Left lung (tissue), 10 donors: ENCODE data around the gene ERC2. TPM values are rescaled to one million over a fixed set of nuclear protein-coding genes. Genes with fewer than 3 reads are reported as not detected.

Experiments used
- ATAC-seq: fragments of 200-7000 bp; cut with Tn5 transposase; one replicate; pipeline ENCODE4 v1.9.1; 2020; ENCODE audit warnings: moderate library complexity
- DNase-seq, 4 donors: peaks; one replicate each; pipeline ENCODE4 v3.0.0-alpha.2; 2013 to 2020
- H3K27ac ChIP-seq, 2 donors: fragments of 200-600 bp; sonication (generic) in 1 of 2; one replicate each; pipeline versions ENCODE4 v1.5.0 to v1.8.0; 2020 to 2021
- H3K27me3 ChIP-seq, 2 donors: fragments of 200-600 bp; sonication (generic) in 1 of 2; one replicate each; pipeline versions ENCODE4 v1.5.0 to v1.8.0; 2020 to 2021
- H3K36me3 ChIP-seq, 2 donors: fragments of 200-600 bp; sonication (generic) in 1 of 2; one replicate each; pipeline versions ENCODE4 v1.5.0 to v1.8.0; 2020 to 2021
- H3K4me1 ChIP-seq, 2 donors: fragments of 200-600 bp; one replicate each; pipeline ENCODE4 v1.8.0; 2021
- H3K4me3 ChIP-seq, 2 donors: fragments of 200-600 bp; sonication (generic) in 1 of 2; one replicate each; pipeline versions ENCODE4 v1.5.0 to v1.8.0; 2020 to 2021; ENCODE audit warnings: mild to moderate bottlenecking in 1 of 2
- H3K9me3 ChIP-seq, 2 donors: fragments of 200-600 bp; sonication (generic) in 1 of 2; one replicate each; pipeline versions ENCODE4 v1.5.0 to v1.8.0; 2020 to 2021
- intact Hi-C, 2 donors: fragments of 100-400 bp; cut with DNase I; formaldehyde crosslinking; loops; one replicate each; pipeline versions ENCODE4 v1.11.2 to v1.14.2; 2022
- polyA plus RNA-seq, 6 donors: library from polyadenylated mRNA; unstranded; fragments of 120-200 nt; gene quantifications; one replicate each; pipeline ENCODE4 v1.2.1, GENCODE V29; 2013; ENCODE audit not compliant: insufficient read length in 6 of 6
- total RNA-seq, 2 donors: library from RNA; stranded (reverse); fragmentation: NEBNext Ultra II Directional; extraction: Animal tissue kit (Norgen Biotek cat#: 25700); gene quantifications; one replicate each; pipeline ENCODE4 v1.2.1, GENCODE V29; 2021
- TF ChIP-seq, protein P1 (sequence below), 2 donors: fragments of 200-600 bp; sonication (generic) in 1 of 2; IDR thresholded peaks; one replicate each; pipeline versions ENCODE4 v1.5.0 to v1.8.0; 2021; ENCODE audit warnings: antibody characterized with exemption in 2 of 2
- donor health status: DM: no; HTN: yes; CAD: no.
- donor health status: DM: no; HTN: no; CAD: no.

Gene ERC2
- total and polyA plus RNA-seq, 8 donors, result 1.6 to 3.3 (median 2.1) TPM

DNA sequence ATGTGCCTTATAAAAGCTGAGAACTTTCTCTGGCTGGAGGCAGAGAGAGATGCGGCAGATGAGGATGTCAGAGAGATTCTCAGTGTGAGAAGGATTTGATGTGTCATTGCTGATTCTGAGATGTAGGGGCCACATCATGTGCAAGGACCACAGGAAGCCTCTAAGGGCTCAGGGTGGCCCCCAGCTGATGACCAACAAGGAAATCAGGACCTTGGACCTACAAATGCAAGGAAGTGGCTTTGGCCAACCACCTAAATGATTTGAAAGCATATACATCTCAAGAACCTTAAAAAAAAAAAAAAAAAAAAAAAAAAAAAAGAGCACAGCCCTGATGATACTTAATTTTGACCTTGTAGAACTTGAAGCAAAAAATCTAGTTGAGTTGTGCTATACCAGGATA is 282.4 kb downstream of the ERC2 start:
- intact Hi-C loops, result no loop called here
- Histone ChIP-seq H3K9me3 (no peaks in the 10 kb centered on the region), H3K4me1 (no peaks in the 10 kb centered on the region), H3K4me3 (no peak overlapping the region), H3K27ac (no peak overlapping the region), H3K36me3 (no peaks in the 10 kb centered on the region), H3K27me3 (no peaks in the 10 kb centered on the region)
- ATAC-seq, result no peak
- TF ChIP-seq, protein P1, sequence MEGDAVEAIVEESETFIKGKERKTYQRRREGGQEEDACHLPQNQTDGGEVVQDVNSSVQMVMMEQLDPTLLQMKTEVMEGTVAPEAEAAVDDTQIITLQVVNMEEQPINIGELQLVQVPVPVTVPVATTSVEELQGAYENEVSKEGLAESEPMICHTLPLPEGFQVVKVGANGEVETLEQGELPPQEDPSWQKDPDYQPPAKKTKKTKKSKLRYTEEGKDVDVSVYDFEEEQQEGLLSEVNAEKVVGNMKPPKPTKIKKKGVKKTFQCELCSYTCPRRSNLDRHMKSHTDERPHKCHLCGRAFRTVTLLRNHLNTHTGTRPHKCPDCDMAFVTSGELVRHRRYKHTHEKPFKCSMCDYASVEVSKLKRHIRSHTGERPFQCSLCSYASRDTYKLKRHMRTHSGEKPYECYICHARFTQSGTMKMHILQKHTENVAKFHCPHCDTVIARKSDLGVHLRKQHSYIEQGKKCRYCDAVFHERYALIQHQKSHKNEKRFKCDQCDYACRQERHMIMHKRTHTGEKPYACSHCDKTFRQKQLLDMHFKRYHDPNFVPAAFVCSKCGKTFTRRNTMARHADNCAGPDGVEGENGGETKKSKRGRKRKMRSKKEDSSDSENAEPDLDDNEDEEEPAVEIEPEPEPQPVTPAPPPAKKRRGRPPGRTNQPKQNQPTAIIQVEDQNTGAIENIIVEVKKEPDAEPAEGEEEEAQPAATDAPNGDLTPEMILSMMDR (IDR thresholded peaks at IDR 0.05), result no peak
- DNase-seq, result no peak

DNA sequence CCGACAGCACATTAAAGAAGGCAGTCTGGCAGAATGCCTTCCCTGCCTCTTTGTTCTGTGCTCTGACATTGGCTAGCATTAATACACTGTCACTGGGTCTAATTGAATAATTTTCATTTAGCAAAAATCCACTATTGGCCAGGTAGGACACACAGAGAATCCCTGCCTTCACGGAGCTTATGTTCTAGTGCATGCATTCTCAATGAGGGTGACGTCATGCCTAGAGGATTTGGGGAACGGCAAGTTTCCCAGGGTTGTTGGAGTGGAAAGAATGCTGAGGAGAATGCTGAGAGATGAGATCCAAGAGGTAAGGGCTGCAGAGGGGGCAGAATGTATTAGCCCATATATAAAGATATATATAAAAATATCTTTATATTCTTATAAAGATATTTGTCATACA is 284.7 kb downstream of the ERC2 start:
- no peak overlapping the region for H3K4me3 ChIP-seq
- no peaks in the 10 kb centered on the region for H3K4me1 ChIP-seq
- no peaks in the 10 kb centered on the region for H3K9me3 ChIP-seq
- TF ChIP-seq, protein P1 (IDR thresholded peaks at IDR 0.05), result no peak
- no peak for DNase-seq
- no peak for ATAC-seq
- H3K27ac ChIP-seq, result no peak overlapping the region
- H3K27me3 ChIP-seq, result no peaks in the 10 kb centered on the region
- H3K36me3 ChIP-seq, result no peaks in the 10 kb centered on the region
- intact Hi-C loops, result no loop called here

DNA sequence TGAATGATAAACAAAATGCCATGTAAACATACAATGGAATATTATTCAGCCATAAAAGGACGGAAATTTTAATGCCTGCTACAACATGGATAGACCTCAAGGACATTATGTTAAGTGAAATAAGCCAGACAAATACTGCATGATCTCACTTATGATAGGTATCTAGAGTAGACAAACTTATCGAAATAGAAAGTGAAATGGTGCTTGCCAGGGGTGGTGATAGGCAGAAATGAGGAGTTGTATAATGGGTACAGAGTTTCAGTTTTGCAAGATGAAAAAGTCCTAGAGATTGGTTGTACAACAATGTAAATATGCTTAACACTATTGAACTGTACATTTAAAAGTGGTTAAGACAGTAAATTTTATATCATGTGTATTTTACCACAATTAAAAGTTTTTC is 287.8 kb downstream of the ERC2 start:
- DNase-seq (no peak), ATAC-seq (no peak)
- intact Hi-C loops, result no loop called here

DNA sequence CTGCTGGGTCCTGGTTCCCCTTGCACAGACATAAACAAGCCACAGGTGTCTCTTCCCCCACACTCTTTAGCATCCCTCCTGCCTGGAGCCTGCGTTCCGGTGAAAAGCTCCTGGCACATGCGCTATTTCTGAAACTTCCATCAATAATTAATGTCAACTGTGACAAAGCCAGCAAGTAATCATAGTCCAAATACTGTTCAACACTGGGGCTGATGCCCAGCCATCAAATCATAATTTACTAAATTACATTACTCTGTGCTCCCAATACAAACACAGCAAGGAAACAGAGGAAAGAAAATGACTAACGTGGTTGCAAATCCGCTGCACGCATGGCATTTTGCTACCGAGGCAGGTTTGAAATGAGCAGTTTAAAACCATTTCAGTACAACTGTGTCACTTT is 294.7 kb downstream of the ERC2 start:
- Histone ChIP-seq H3K27me3 (peaks cover 0 to 5% of the 10 kb centered on the region in 2 donors), H3K4me3 (no peak overlapping the region), H3K4me1 (no peaks in the 10 kb centered on the region), H3K36me3 (no peaks in the 10 kb centered on the region), H3K27ac (no peak overlapping the region), H3K9me3 (no peaks in the 10 kb centered on the region)
- DNase-seq, result no peak
- TF ChIP-seq, protein P1 (IDR thresholded peaks at IDR 0.05), result no peak
- intact Hi-C loops, result no loop called here
- no peak for ATAC-seq

More for the DNA sequence above, 287.8 kb downstream of the ERC2 start:
- Histone ChIP-seq H3K4me3 (no peak overlapping the region), H3K36me3 (no peaks in the 10 kb centered on the region), H3K4me1 (no peaks in the 10 kb centered on the region), H3K9me3 (no peaks in the 10 kb centered on the region), H3K27me3 (no peaks in the 10 kb centered on the region), H3K27ac (no peak overlapping the region)
- TF ChIP-seq, protein P1 (IDR thresholded peaks at IDR 0.05), result no peak

DNA sequence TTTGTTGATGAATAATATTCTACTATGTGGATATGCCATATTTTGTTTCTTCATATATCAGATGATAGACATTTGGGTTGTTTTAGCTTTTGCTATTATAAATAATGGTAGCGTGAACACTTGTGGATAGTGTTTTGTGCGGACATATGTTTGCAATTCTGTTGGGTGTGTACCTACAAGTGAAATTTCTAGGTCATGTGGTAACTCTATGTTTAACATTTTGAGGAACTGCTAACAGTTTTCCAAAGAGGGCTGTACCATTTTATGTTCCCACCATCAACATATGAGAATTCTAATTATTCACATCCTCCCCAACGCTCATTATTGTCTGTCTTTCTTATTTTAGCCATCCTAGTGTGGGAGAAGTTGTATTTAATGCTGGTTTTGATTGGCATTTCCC is 303.8 kb downstream of the ERC2 start:
- no peak for DNase-seq
- Histone ChIP-seq H3K4me1 (no peaks in the 10 kb centered on the region), H3K27ac (no peak overlapping the region), H3K4me3 (no peak overlapping the region), H3K36me3 (no peaks in the 10 kb centered on the region), H3K9me3 (peaks cover 0 to under 1% of the 10 kb centered on the region in 2 donors), H3K27me3 (no peaks in the 10 kb centered on the region)
- ATAC-seq, result no peak
- TF ChIP-seq, protein P1 (IDR thresholded peaks at IDR 0.05), result no peak
- intact Hi-C loops, result no loop called here
